GM21526 (cell line): Measurements from ENCODE around the gene CACNA1C.

Experiments used
- ATAC-seq: cut with Tn5 transposase; IDR thresholded peaks from one replicate; pipeline ENCODE4 v1.9.1; 2021; ENCODE audit warnings: moderate library complexity; ENCODE audit not compliant: unreplicated experiment, low FRiP score

Gene CACNA1C

GRCh38 chr12:2034633-2035430, 18.0 kb upstream of the CACNA1C start:
- peak; percentile 63 for ATAC-seq

GRCh38 chr12:2035431-2036055, 17.2 kb upstream of the CACNA1C start:
- ATAC-seq = no peak

- ATAC-seq = no peak
Observed at GRCh38 chr12:2039034-2039433, 13.8 kb upstream of the CACNA1C start.

GRCh38 chr12:2043054-2043453, 9.7 kb upstream of the CACNA1C start:
- no peak for ATAC-seq

- no peak for ATAC-seq
Observed at GRCh38 chr12:2044165-2044564, 8.6 kb upstream of the CACNA1C start.

- no peak for ATAC-seq
Observed at GRCh38 chr12:2046957-2047356, 5.8 kb upstream of the CACNA1C start.

- no peak for ATAC-seq
Observed at GRCh38 chr12:2047752-2048151, 5.0 kb upstream of the CACNA1C start.

GRCh38 chr12:2049604-2050540, 2.9 kb upstream of the CACNA1C start:
- no peak for ATAC-seq

GRCh38 chr12:2051700-2052621, 826 bp upstream of the CACNA1C start:
- ATAC-seq = no peak

GRCh38 chr12:2053691-2054090, 904 bp downstream of the CACNA1C start:
- ATAC-seq = no peak

GRCh38 chr12:2054091-2055018, 1.6 kb downstream of the CACNA1C start:
- no peak for ATAC-seq

- no peak for ATAC-seq
Observed at GRCh38 chr12:2057041-2057794, 4.4 kb downstream of the CACNA1C start.

- ATAC-seq = no peak
Observed at GRCh38 chr12:2057795-2058408, 5.1 kb downstream of the CACNA1C start.

- ATAC-seq = no peak
Observed at GRCh38 chr12:2058837-2059236, 6.0 kb downstream of the CACNA1C start.

GRCh38 chr12:2061402-2061801, 8.6 kb downstream of the CACNA1C start:
- ATAC-seq = no peak

- ATAC-seq = no peak
Observed at GRCh38 chr12:2064071-2064507, 11.3 kb downstream of the CACNA1C start.

GRCh38 chr12:2068653-2069052, 15.9 kb downstream of the CACNA1C start:
- no peak for ATAC-seq
